ENCODE results near the gene KDM4D. TPM values are rescaled to one million over a fixed set of nuclear protein-coding genes. Genes with fewer than 3 reads are reported as not detected.

KDM4D gene
- total and polyA plus RNA-seq, 2 of the 4 experiments (the other 2 are of a cell fraction) = 0.90 to 1.1 TPM

GRCh38 chr11:94928117-94928990 lies 45.2 kb upstream of the KDM4D start:
- Histone ChIP-seq H3K79me1 (ENCODE audit: low read depth in 1 of 2, low read length in 2 of 2) (peaks cover 0 to 24% of the 10 kb centered on the region in 2 experiments; a peak in 2 of 4 replicates), H4K5ac (ENCODE audit: low read depth, low read length) (peak overlapping the region; percentile 83), H2BK5ac (ENCODE audit: low read depth, low read length, poor library complexity, severe bottlenecking) (peak overlapping the region; percentile 96), H3K9ac (ENCODE audit: low read depth, low read length) (no peak overlapping the region), H4K91ac (ENCODE audit: insufficient read depth, low read depth, low read length) (peak overlapping the region; percentile 96), H3K9me1 (ENCODE audit: insufficient read depth, low read length) (peaks cover 41% of the 10 kb centered on the region), H3K9me3 (ENCODE audit: control insufficient read depth, insufficient read depth, low read length) (no peaks in the 10 kb centered on the region), H2BK120ac (ENCODE audit: low read depth, low read length) (peak overlapping the region; percentile 80), H3K36me3 (ENCODE audit: control insufficient read depth, insufficient read depth, low read length) (no peaks in the 10 kb centered on the region), H3K27ac (ENCODE audit: insufficient read depth, low read length) (peak overlapping the region; percentile 98; the same call in 1 of the 2 replicates), H2AK9ac (replicated peaks; ENCODE audit: low read depth, low read length, poor library complexity) (peak overlapping the region; percentile 18), H3K56ac (ENCODE audit: extremely low read depth, insufficient read depth, low read length) (no peak overlapping the region), H2AK5ac (ENCODE audit: low read depth, low read length) (peak overlapping the region; percentile 97), H3K23ac (ENCODE audit: low read depth, low read length) (peak overlapping the region; percentile 91), H3K4me3 (ENCODE audit: insufficient read depth, low read depth, low read length) (no peak overlapping the region), H3K18ac (ENCODE audit: low read depth, low read length) (peak overlapping the region; percentile 96), H3K27me3 (ENCODE audit: control insufficient read depth, insufficient read depth, low read length) (no peaks in the 10 kb centered on the region), H2BK15ac (ENCODE audit: low read depth, low read length) (peak overlapping the region; percentile 88; the same call in 2 of the 3 replicates), H2BK20ac (ENCODE audit: low read depth, low read length) (peak overlapping the region; percentile 93), H3K4me1 (ENCODE audit: control insufficient read depth, insufficient read depth, low read length) (peaks cover 41% of the 10 kb centered on the region), H3K14ac (replicated peaks; ENCODE audit: low read depth, low read length) (peak overlapping the region; percentile 90), H3K4ac (ENCODE audit: low read depth, low read length) (peak overlapping the region; percentile 94), H4K8ac (ENCODE audit: low read depth in 2 of 2, low read length in 2 of 2) (peak overlapping the region; percentile 77 to 90; a peak in 3 of 4 replicates), H3K4me2 (ENCODE audit: low read depth, low read length) (no peak overlapping the region), H4K20me1 (ENCODE audit: insufficient read depth, low read length) (no peaks in the 10 kb centered on the region), H2AFZ (replicated peaks; ENCODE audit: low read length, poor library complexity) (no peak overlapping the region)
- POLR2A ChIA-PET (ENCODE audit: unreplicated experiment) = no interaction called here
- in situ Hi-C loops (cut with MboI; ENCODE audit: low sequenced_read_pairs) = loop anchor here (25.0 kb wide), 1 partner anchor 791 kb away; the partner anchor contains the start of gene PANX1
- BruUV-seq (replicated peaks) = no TSS peak
- CTCF ChIA-PET = no interaction called here
- no peak for ATAC-seq (ENCODE audit: low read depth)
- intact Hi-C loops (cut with micrococcal nuclease) = no loop called here
- no CpG with 5 or more reads among the region's 1 CpG for WGBS, 2 experiments (ENCODE audit: extremely low coverage in 2 of 2, insufficient read length in 1 of 2)
- DNase-seq = no peak
- dilution Hi-C loops (cut with HindIII; ENCODE audit: low sequenced_read_pairs, unreplicated experiment) = no loop called here
- TF ChIP-seq CTCF (conservative IDR thresholded peaks at IDR 0.05; ENCODE audit: low read depth, low read length) (no peak), MXI1 (IDR thresholded peaks at IDR 0.05; ENCODE audit: borderline replicate concordance, low read depth, low read length) (no peak), RCOR1 (IDR thresholded peaks at IDR 0.05; ENCODE audit: insufficient replicate concordance, low read length) (no peak), RAD21 (IDR thresholded peaks at IDR 0.05; ENCODE audit: low read length) (no peak), CEBPB (IDR thresholded peaks at IDR 0.05; ENCODE audit: low read depth, low read length) (no peak), ELK1 (IDR thresholded peaks at IDR 0.05; ENCODE audit: borderline replicate concordance, low read depth, low read length) (no peak), BHLHE40 (IDR thresholded peaks at IDR 0.05; ENCODE audit: low read depth, low read length) (no peak), POLR2A (IDR thresholded peaks at IDR 0.05; ENCODE audit: low read depth, low read length) (no peak), RFX5 (IDR thresholded peaks at IDR 0.05; ENCODE audit: low read depth, low read length) (no peak), CHD1 (IDR thresholded peaks at IDR 0.05; ENCODE audit: low read depth, low read length) (no peak), NFE2L2 (IDR thresholded peaks at IDR 0.05; ENCODE audit: low read depth, low read length) (no peak), SMC3 (IDR thresholded peaks at IDR 0.05; ENCODE audit: low read depth, low read length) (no peak), USF2 (IDR thresholded peaks at IDR 0.05; ENCODE audit: low read depth, low read length) (no peak), FOS (IDR thresholded peaks at IDR 0.05; ENCODE audit: low read depth, low read length) (no peak), MAFK (IDR thresholded peaks at IDR 0.05; ENCODE audit: low read depth, low read length) (no peak)
